ENCODE data around the gene ADAMTS20.

The ADAMTS20 gene

GRCh38 chr12:43325786-43326185 lies 226.2 kb downstream of the ADAMTS20 start:
- no peaks in the 10 kb centered on the region for H3K27me3 ChIP-seq (replicated peaks; ENCODE audit: insufficient read depth, low read length)
- H3K79me2 ChIP-seq (ENCODE audit: low read length): no peaks in the 10 kb centered on the region
- no peaks in the 10 kb centered on the region for H3K4me1 ChIP-seq (ENCODE audit: low read length)
- TF ChIP-seq EZH2 (optimal IDR thresholded peaks at IDR 0.05; ENCODE audit: low read depth, low read length) (no peak), CTCF (IDR thresholded peaks at IDR 0.05; ENCODE audit: low read length) (no peak), EZH2phosphoT487 (IDR thresholded peaks at IDR 0.05; ENCODE audit: low read length) (no peak)
- no peaks in the 10 kb centered on the region for H3K36me3 ChIP-seq (replicated peaks; ENCODE audit: insufficient read depth, low read length)
- no peak overlapping the region for H3K9ac ChIP-seq (ENCODE audit: low read length)
- no peaks in the 10 kb centered on the region for H3K9me2 ChIP-seq (replicated peaks; ENCODE audit: insufficient read depth, low read length)
- H4K20me1 ChIP-seq (ENCODE audit: insufficient read depth, low read length): no peaks in the 10 kb centered on the region
- no peak overlapping the region for H3K4me3 ChIP-seq (ENCODE audit: low read length)
- no peak overlapping the region for H3K27ac ChIP-seq (ENCODE audit: low read length)
- no peak for DNase-seq
- no peaks in the 10 kb centered on the region for H3K9me3 ChIP-seq (replicated peaks; ENCODE audit: insufficient read depth, low read length)
- H3F3A ChIP-seq (ENCODE audit: insufficient read depth, low read length): no peaks in the 10 kb centered on the region
- H3K4me2 ChIP-seq (ENCODE audit: low read depth, low read length): no peak overlapping the region
- no peak overlapping the region for H2AFZ ChIP-seq (ENCODE audit: low read length)

- no peak overlapping the region for H3K4me3 ChIP-seq (ENCODE audit: low read length)
- H2AFZ ChIP-seq (ENCODE audit: low read length): no peak overlapping the region
- no peaks in the 10 kb centered on the region for H3K79me2 ChIP-seq (ENCODE audit: low read length)
- no peak for DNase-seq
- no peaks in the 10 kb centered on the region for H3K27me3 ChIP-seq (replicated peaks; ENCODE audit: insufficient read depth, low read length)
- no peaks in the 10 kb centered on the region for H3K9me2 ChIP-seq (replicated peaks; ENCODE audit: insufficient read depth, low read length)
- no peak for TF ChIP-seq EZH2phosphoT487 (IDR thresholded peaks at IDR 0.05; ENCODE audit: low read length)
- TF ChIP-seq CTCF (IDR thresholded peaks at IDR 0.05; ENCODE audit: low read length): no peak
- no peak for TF ChIP-seq EZH2 (optimal IDR thresholded peaks at IDR 0.05; ENCODE audit: low read depth, low read length)
- H3K36me3 ChIP-seq (replicated peaks; ENCODE audit: insufficient read depth, low read length): no peaks in the 10 kb centered on the region
- H3K4me1 ChIP-seq (ENCODE audit: low read length): no peaks in the 10 kb centered on the region
- no peaks in the 10 kb centered on the region for H3F3A ChIP-seq (ENCODE audit: insufficient read depth, low read length)
- H3K9me3 ChIP-seq (replicated peaks; ENCODE audit: insufficient read depth, low read length): no peaks in the 10 kb centered on the region
- H3K4me2 ChIP-seq (ENCODE audit: low read depth, low read length): no peak overlapping the region
- no peak overlapping the region for H3K9ac ChIP-seq (ENCODE audit: low read length)
- H4K20me1 ChIP-seq (ENCODE audit: insufficient read depth, low read length): no peaks in the 10 kb centered on the region
- no peak overlapping the region for H3K27ac ChIP-seq (ENCODE audit: low read length)
Observed at GRCh38 chr12:43320281-43320680, 231.7 kb downstream of the ADAMTS20 start.

- no peaks in the 10 kb centered on the region for H4K20me1 ChIP-seq (ENCODE audit: insufficient read depth, low read length)
- H3K79me2 ChIP-seq (ENCODE audit: low read length): no peaks in the 10 kb centered on the region
- H3K4me1 ChIP-seq (ENCODE audit: low read length): no peaks in the 10 kb centered on the region
- no peak overlapping the region for H2AFZ ChIP-seq (ENCODE audit: low read length)
- TF ChIP-seq CTCF (IDR thresholded peaks at IDR 0.05; ENCODE audit: low read length) (no peak), EZH2 (optimal IDR thresholded peaks at IDR 0.05; ENCODE audit: low read depth, low read length) (no peak), EZH2phosphoT487 (IDR thresholded peaks at IDR 0.05; ENCODE audit: low read length) (no peak)
- no peaks in the 10 kb centered on the region for H3K36me3 ChIP-seq (replicated peaks; ENCODE audit: insufficient read depth, low read length)
- H3K9me3 ChIP-seq (replicated peaks; ENCODE audit: insufficient read depth, low read length): no peaks in the 10 kb centered on the region
- no peak for DNase-seq
- H3K4me2 ChIP-seq (ENCODE audit: low read depth, low read length): no peak overlapping the region
- no peaks in the 10 kb centered on the region for H3K9me2 ChIP-seq (replicated peaks; ENCODE audit: insufficient read depth, low read length)
- no peak overlapping the region for H3K27ac ChIP-seq (ENCODE audit: low read length)
- H3K4me3 ChIP-seq (ENCODE audit: low read length): no peak overlapping the region
- H3F3A ChIP-seq (ENCODE audit: insufficient read depth, low read length): no peaks in the 10 kb centered on the region
- H3K27me3 ChIP-seq (replicated peaks; ENCODE audit: insufficient read depth, low read length): no peaks in the 10 kb centered on the region
- no peak overlapping the region for H3K9ac ChIP-seq (ENCODE audit: low read length)
Observed at GRCh38 chr12:43318021-43318420, 234.0 kb downstream of the ADAMTS20 start.

Data from MM.1S (cell line).